Activated T-cell treated with anti-CD3 and anti-CD28 coated beads, Interleukin-2, amount 50 U/mL, for 4 hours (primary cell): ENCODE results near the gene KCNA1. TPM values are rescaled to one million over a fixed set of nuclear protein-coding genes. Genes with fewer than 3 reads are reported as not detected.

Experiments
- ATAC-seq, 2 donors: fragments of 200-7000 bp; cut with Tn5 transposase; one replicate each; pipeline ENCODE4 v1.10.0; 2021
- DNase-seq: peaks from one replicate; pipeline ENCODE4 v3.0.0-alpha.2; 2020
- H3K27me3 Mint-ChIP-seq: one replicate; pipeline ENCODE4 v1.8.0; 2021; ENCODE audit warnings: low read depth, mixed read lengths
- H3K36me3 Mint-ChIP-seq: one replicate; pipeline ENCODE4 v1.8.0; 2022; ENCODE audit warnings: mixed read lengths; ENCODE audit not compliant: insufficient read depth
- H3K4me1 Mint-ChIP-seq: one replicate; pipeline ENCODE4 v1.8.0; 2021; ENCODE audit warnings: low read depth, mixed read lengths
- H3K4me3 Mint-ChIP-seq: one replicate; pipeline ENCODE4 v1.8.0; 2021; ENCODE audit warnings: mild to moderate bottlenecking, moderate library complexity, mixed read lengths
- H3K9me3 Mint-ChIP-seq: one replicate; pipeline ENCODE4 v1.8.0; 2021; ENCODE audit warnings: mixed read lengths
- total RNA-seq, 3 donors: library from RNA; stranded (reverse); gene quantifications; one replicate each; pipeline ENCODE4 v1.2.1, GENCODE V29; 2021

KCNA1 gene
- total RNA-seq, 3 donors from 2014 or later: 0.10 TPM; not detected in 2

- DNase-seq (no peak), ATAC-seq (no peak)
- H3K4me3 Mint-ChIP-seq: no peak overlapping the region
- H3K27me3 Mint-ChIP-seq: peaks cover 17% of the 10 kb centered on the region
- H3K9me3 Mint-ChIP-seq: no peaks in the 10 kb centered on the region
- H3K36me3 Mint-ChIP-seq: no peaks in the 10 kb centered on the region
- H3K4me1 Mint-ChIP-seq: no peaks in the 10 kb centered on the region
Observed at GRCh38 chr12:4938900-4939299, 29.2 kb downstream of the KCNA1 start.

- no peaks in the 10 kb centered on the region for H3K36me3 Mint-ChIP-seq
- H3K4me1 Mint-ChIP-seq: no peaks in the 10 kb centered on the region
- H3K27me3 Mint-ChIP-seq: peaks cover 14% of the 10 kb centered on the region
- ATAC-seq (no peak), DNase-seq (no peak)
- H3K9me3 Mint-ChIP-seq: no peaks in the 10 kb centered on the region
- H3K4me3 Mint-ChIP-seq: no peak overlapping the region
Observed at GRCh38 chr12:4939418-4940023, 29.8 kb downstream of the KCNA1 start.

- Mint-ChIP-seq H3K27me3 (peaks cover 7% of the 10 kb centered on the region), H3K4me1 (no peaks in the 10 kb centered on the region), H3K9me3 (no peaks in the 10 kb centered on the region), H3K4me3 (no peak overlapping the region), H3K36me3 (no peaks in the 10 kb centered on the region)
- ATAC-seq (no peak), DNase-seq (no peak)
Observed at GRCh38 chr12:4943067-4943937, 33.6 kb downstream of the KCNA1 start.

DNA sequence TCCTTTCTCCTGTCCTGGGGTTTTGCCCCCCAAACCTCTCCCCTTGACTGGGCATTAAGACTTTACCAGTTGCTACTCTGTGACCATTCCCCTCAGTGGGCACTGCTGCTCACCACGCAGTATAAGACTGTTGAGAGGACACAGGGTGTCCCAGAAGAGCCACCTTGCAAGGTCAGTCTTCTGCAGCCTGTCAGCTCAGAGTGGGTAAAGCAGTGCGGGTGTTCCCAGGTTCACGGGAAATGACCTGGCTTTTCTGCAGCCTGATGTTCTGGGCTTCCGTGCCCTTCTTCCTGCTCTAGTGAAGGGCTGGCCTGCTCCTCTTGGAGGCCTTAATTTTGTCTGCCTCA, 34.2 kb downstream of the KCNA1 start:
- ATAC-seq (no peak), DNase-seq (no peak)
- no peaks in the 10 kb centered on the region for H3K4me1 Mint-ChIP-seq
- H3K27me3 Mint-ChIP-seq: peaks cover 7% of the 10 kb centered on the region
- no peaks in the 10 kb centered on the region for H3K36me3 Mint-ChIP-seq
- no peak overlapping the region for H3K4me3 Mint-ChIP-seq
- no peaks in the 10 kb centered on the region for H3K9me3 Mint-ChIP-seq

DNA sequence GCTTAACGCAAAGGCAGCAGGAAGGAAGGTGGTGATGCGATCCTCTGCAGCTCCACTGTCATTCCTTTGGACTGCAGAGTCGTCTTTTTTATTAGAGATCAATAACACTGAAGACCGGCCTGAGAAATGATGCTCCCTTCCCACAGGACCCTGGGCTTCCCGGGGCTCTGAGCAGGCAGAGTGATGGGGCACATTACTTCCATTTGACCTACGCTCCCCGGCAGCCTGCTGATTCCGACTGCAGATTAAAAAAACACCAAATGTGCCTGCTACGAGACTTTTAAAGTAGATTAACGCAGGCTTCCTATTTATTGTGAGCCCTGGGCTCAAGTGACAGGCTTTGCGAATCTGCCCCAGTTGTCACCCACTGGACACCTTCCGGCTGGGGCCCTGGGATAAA, 37.5 kb downstream of the KCNA1 start:
- ATAC-seq (no peak), DNase-seq (no peak)
- Mint-ChIP-seq H3K9me3 (no peaks in the 10 kb centered on the region), H3K4me1 (no peaks in the 10 kb centered on the region), H3K4me3 (no peak overlapping the region), H3K27me3 (peaks cover 17% of the 10 kb centered on the region), H3K36me3 (no peaks in the 10 kb centered on the region)

DNA sequence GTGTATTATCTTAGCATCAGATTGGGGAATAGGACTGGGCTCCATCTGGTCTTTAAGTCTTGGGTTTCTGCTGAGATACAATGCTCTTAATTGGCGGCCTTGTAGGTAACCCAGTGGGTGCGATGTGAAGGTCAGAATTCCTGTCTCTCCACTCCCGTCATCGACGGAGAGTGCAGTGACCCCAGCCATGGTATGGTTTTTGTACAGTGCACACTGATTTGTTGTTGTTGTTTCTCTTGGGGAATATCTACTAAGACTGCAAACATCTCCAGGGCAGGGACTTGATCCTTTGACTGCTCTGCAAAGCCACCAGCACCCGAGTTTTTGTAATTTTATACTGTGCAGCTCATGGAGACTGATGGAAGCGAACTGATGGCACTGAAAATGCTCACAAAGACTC, 41.4 kb downstream of the KCNA1 start:
- no peak overlapping the region for H3K4me3 Mint-ChIP-seq
- H3K4me1 Mint-ChIP-seq: no peaks in the 10 kb centered on the region
- no peak for ATAC-seq
- peaks cover 24% of the 10 kb centered on the region for H3K27me3 Mint-ChIP-seq
- H3K36me3 Mint-ChIP-seq: no peaks in the 10 kb centered on the region
- H3K9me3 Mint-ChIP-seq: no peaks in the 10 kb centered on the region
- DNase-seq: no peak

- H3K4me3 Mint-ChIP-seq: no peak overlapping the region
- H3K4me1 Mint-ChIP-seq: no peaks in the 10 kb centered on the region
- DNase-seq (no peak), ATAC-seq (no peak)
- H3K36me3 Mint-ChIP-seq: no peaks in the 10 kb centered on the region
- no peaks in the 10 kb centered on the region for H3K9me3 Mint-ChIP-seq
- H3K27me3 Mint-ChIP-seq: peaks cover 26% of the 10 kb centered on the region
Observed at GRCh38 chr12:4951601-4952000, 41.9 kb downstream of the KCNA1 start.

GRCh38 chr12:4954621-4955354, 45.1 kb downstream of the KCNA1 start:
- peaks cover 41% of the 10 kb centered on the region for H3K27me3 Mint-ChIP-seq
- no peaks in the 10 kb centered on the region for H3K4me1 Mint-ChIP-seq
- no peaks in the 10 kb centered on the region for H3K36me3 Mint-ChIP-seq
- no peak overlapping the region for H3K4me3 Mint-ChIP-seq
- no peak for DNase-seq
- H3K9me3 Mint-ChIP-seq: no peaks in the 10 kb centered on the region
- no peak for ATAC-seq

DNA sequence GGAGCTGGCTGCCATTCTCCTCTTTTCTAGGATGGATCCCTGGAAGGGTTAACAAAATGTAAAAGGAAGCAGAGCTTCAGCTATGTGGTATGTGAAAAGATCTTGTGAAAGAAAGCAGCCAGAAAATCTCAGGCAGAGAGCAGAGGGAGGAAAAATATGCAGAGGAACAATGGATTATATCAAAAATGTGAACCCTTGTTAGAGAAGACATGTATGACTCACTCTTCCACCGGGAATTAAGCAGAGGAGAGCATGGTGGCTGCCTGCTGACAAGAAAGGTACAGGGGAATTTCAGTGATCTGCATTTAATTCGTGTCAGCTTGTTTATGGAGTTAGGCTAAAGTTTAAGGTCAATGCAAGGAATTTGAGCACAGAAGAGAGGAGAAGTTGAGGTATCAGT, 46.3 kb downstream of the KCNA1 start:
- Mint-ChIP-seq H3K27me3 (peaks cover 38% of the 10 kb centered on the region), H3K9me3 (no peaks in the 10 kb centered on the region), H3K4me3 (no peak overlapping the region), H3K36me3 (no peaks in the 10 kb centered on the region), H3K4me1 (no peaks in the 10 kb centered on the region)
- ATAC-seq (no peak), DNase-seq (no peak)

GRCh38 chr12:4956968-4957367, 47.3 kb downstream of the KCNA1 start:
- DNase-seq (no peak), ATAC-seq (no peak)
- Mint-ChIP-seq H3K36me3 (no peaks in the 10 kb centered on the region), H3K9me3 (no peaks in the 10 kb centered on the region), H3K27me3 (peaks cover 44% of the 10 kb centered on the region), H3K4me1 (no peaks in the 10 kb centered on the region), H3K4me3 (no peak overlapping the region)

DNA sequence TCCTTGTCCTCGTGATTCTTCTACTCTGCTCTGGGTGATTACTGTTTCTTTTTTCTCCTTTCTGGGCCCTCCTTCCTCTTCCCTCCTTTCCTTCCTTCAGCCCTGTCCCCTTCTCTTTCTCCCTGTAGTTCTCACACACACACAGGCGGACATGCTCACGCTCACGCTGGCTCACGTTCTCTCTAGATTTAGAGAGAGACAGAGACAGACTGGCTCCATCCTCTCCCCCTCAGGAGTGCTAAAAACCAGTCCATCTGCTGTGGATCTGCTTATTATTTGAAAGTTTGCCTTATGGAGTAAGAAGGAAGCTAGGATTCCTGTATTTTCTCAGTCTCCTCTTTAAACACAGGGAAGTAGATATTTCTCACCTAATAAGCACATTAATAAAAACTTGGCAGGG, 48.1 kb downstream of the KCNA1 start:
- H3K4me1 Mint-ChIP-seq: no peaks in the 10 kb centered on the region
- no peaks in the 10 kb centered on the region for H3K9me3 Mint-ChIP-seq
- no peak overlapping the region for H3K4me3 Mint-ChIP-seq
- no peak for DNase-seq
- no peak for ATAC-seq
- peaks cover 42% of the 10 kb centered on the region for H3K27me3 Mint-ChIP-seq
- no peaks in the 10 kb centered on the region for H3K36me3 Mint-ChIP-seq

GRCh38 chr12:4958697-4959375, 49.1 kb downstream of the KCNA1 start:
- Mint-ChIP-seq H3K4me3 (no peak overlapping the region), H3K9me3 (no peaks in the 10 kb centered on the region), H3K4me1 (no peaks in the 10 kb centered on the region), H3K27me3 (peaks cover 47% of the 10 kb centered on the region), H3K36me3 (no peaks in the 10 kb centered on the region)
- DNase-seq (no peak), ATAC-seq (no peak)

DNA sequence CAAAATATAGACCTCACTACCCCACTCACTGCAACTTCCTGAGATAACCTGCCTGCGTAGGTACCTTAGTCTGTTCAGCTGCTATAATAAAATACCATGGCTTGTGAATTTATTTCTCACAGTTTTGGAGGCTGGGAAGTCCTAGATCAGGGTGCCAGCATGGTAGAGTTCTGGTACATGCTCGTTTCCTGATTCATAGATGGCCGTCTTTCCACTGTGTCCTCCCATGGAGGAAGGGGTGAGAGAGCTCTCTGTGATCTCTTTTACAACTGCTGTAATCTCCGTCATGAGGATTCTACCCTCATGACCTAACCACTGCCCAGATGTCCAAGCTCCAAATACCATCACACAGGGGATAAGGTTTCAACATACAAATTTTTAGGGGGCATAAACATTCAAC, 49.7 kb downstream of the KCNA1 start:
- Mint-ChIP-seq H3K4me1 (no peaks in the 10 kb centered on the region), H3K36me3 (no peaks in the 10 kb centered on the region), H3K27me3 (peaks cover 51% of the 10 kb centered on the region), H3K9me3 (no peaks in the 10 kb centered on the region), H3K4me3 (no peak overlapping the region)
- DNase-seq (no peak), ATAC-seq (no peak)

- Mint-ChIP-seq H3K36me3 (no peaks in the 10 kb centered on the region), H3K4me3 (no peak overlapping the region), H3K4me1 (no peaks in the 10 kb centered on the region), H3K9me3 (no peaks in the 10 kb centered on the region), H3K27me3 (peaks cover 54% of the 10 kb centered on the region)
- DNase-seq (no peak), ATAC-seq (no peak)
Observed at GRCh38 chr12:4960030-4960429, 50.3 kb downstream of the KCNA1 start.
